RWPE2 (cell line): ENCODE measurements around the gene METTL16.

Experiments used
- ATAC-seq: fragments of 200-7000 bp; cut with Tn5 transposase; 3 replicates; pipeline ENCODE4 v1.9.1; 2021; ENCODE audit warnings: low read depth
- DNase-seq: peaks from one replicate; pipeline ENCODE4 v3.0.0-alpha.2; 2020; ENCODE audit warnings: low spot score
- H3K27ac ChIP-seq: fragments of 450-650 bp; 2 replicates; pipeline ENCODE4 v1.5.1; 2017; ENCODE audit warnings: mild to moderate bottlenecking; ENCODE audit not compliant: poor library complexity, severe bottlenecking
- H3K27me3 ChIP-seq: fragments of 250-450 bp; sonication (Bioruptor Pico); 2 replicates; pipeline ENCODE4 v1.5.1; 2021; ENCODE audit warnings: mild to moderate bottlenecking, moderate library complexity; ENCODE audit not compliant: insufficient read depth, poor library complexity, severe bottlenecking
- H3K36me3 ChIP-seq: fragments of 250-450 bp; sonication (Bioruptor Pico); 2 replicates; pipeline ENCODE4 v1.5.1; 2020; ENCODE audit warnings: low read depth, mild to moderate bottlenecking, moderate library complexity
- H3K4me1 ChIP-seq: fragments of 250-450 bp; sonication (Bioruptor Pico); 2 replicates; pipeline ENCODE4 v1.5.1; 2021; ENCODE audit warnings: mild to moderate bottlenecking, moderate library complexity; ENCODE audit not compliant: insufficient read depth, poor library complexity, severe bottlenecking
- H3K4me3 ChIP-seq: fragments of 250-450 bp; sonication (Bioruptor Pico); 2 replicates; pipeline ENCODE4 v1.5.1; 2021; ENCODE audit warnings: mild to moderate bottlenecking, moderate library complexity; ENCODE audit not compliant: severe bottlenecking
- H3K9me3 ChIP-seq: fragments of 250-450 bp; sonication (Bioruptor Pico); 2 replicates; pipeline ENCODE4 v1.5.1; 2021; ENCODE audit warnings: mild to moderate bottlenecking, moderate library complexity; ENCODE audit not compliant: severe bottlenecking
- TF ChIP-seq, protein P1 (sequence below): fragments of 450-650 bp; IDR thresholded peaks from one replicate; pipeline ENCODE4 v1.5.1; 2017; ENCODE audit warnings: mild to moderate bottlenecking, moderate library complexity; ENCODE audit not compliant: poor library complexity, severe bottlenecking

Gene METTL16

DNA sequence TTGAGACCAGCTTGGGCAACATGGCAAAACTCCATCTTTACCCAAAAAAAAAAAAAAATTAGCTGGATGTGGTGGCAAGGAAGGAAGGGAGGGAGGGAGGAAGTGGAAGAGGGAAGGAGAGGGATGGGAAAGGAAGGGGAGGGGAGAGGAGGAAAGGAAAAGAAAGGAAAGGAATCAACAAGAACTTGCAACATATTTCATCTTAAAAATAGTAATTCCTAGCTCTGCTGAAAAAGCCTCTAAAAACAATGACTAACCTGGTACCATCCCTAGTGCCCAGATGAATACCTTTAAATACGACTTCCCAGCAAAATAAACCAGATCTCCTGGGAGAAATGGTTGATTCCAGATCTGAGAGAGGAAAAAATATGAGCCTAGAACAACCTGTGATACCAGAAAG lies 83.8 kb downstream of the METTL16 start:
- peaks cover 5% of the 10 kb centered on the region; the same call in 1 of the 2 replicates for H3K36me3 ChIP-seq
- no peaks in the 10 kb centered on the region for H3K9me3 ChIP-seq
- TF ChIP-seq, protein P1, sequence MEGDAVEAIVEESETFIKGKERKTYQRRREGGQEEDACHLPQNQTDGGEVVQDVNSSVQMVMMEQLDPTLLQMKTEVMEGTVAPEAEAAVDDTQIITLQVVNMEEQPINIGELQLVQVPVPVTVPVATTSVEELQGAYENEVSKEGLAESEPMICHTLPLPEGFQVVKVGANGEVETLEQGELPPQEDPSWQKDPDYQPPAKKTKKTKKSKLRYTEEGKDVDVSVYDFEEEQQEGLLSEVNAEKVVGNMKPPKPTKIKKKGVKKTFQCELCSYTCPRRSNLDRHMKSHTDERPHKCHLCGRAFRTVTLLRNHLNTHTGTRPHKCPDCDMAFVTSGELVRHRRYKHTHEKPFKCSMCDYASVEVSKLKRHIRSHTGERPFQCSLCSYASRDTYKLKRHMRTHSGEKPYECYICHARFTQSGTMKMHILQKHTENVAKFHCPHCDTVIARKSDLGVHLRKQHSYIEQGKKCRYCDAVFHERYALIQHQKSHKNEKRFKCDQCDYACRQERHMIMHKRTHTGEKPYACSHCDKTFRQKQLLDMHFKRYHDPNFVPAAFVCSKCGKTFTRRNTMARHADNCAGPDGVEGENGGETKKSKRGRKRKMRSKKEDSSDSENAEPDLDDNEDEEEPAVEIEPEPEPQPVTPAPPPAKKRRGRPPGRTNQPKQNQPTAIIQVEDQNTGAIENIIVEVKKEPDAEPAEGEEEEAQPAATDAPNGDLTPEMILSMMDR: no peak
- no peak for DNase-seq
- no peak for ATAC-seq
- H3K27ac ChIP-seq: no peak overlapping the region
- no peak overlapping the region for H3K4me3 ChIP-seq
- H3K27me3 ChIP-seq: no peaks in the 10 kb centered on the region
- peaks cover 8% of the 10 kb centered on the region for H3K4me1 ChIP-seq

DNA sequence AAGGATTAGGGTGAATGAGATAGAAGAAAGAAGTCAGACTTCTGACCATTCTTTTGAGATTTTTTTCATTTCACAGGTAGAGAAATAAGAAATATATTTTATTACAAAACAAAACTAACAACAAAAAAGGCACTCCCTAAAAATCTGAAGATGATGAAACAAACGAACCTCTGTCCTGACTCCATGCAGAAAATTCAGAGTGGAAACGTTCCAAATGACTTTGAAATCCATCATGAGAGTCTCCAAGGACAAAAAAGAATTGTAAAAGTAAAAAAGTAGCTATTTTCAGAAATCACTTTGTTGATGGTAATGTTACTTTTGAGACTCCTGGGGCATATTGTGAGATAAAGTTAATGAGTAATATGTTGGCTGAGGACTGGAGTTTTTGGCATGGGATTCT lies 84.5 kb downstream of the METTL16 start:
- peaks cover 14% of the 10 kb centered on the region for H3K4me1 ChIP-seq
- DNase-seq: no peak
- no peak overlapping the region for H3K4me3 ChIP-seq
- H3K9me3 ChIP-seq: no peaks in the 10 kb centered on the region
- no peaks in the 10 kb centered on the region for H3K27me3 ChIP-seq
- TF ChIP-seq, protein P1: no peak
- ATAC-seq: no peak
- no peaks in the 10 kb centered on the region for H3K36me3 ChIP-seq
- no peak overlapping the region for H3K27ac ChIP-seq

DNA sequence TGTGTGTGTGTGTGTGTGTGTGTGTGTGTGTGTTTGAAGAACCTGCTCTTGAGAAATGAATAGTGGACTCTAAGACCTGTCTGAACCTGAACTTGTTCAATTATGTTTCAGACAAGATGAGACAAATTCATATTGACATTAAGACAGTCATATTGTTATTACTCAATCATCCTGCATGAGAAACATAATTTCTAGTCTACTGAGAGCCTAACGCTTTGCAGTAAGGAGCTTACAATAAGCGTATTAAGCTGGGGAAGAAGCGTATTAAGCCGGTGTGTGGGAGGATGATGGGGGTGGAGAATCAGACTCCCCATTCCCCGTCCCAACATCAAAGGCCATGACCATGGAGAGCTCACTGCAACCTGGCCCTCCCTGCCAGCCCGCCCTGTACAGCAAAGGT lies 88.4 kb downstream of the METTL16 start:
- Histone ChIP-seq H3K27me3 (no peaks in the 10 kb centered on the region), H3K4me1 (peaks cover 14% of the 10 kb centered on the region), H3K4me3 (no peak overlapping the region), H3K27ac (peak overlapping the region; percentile 84), H3K36me3 (peaks cover 20% of the 10 kb centered on the region), H3K9me3 (no peaks in the 10 kb centered on the region)
- DNase-seq (no peak), ATAC-seq (peak; percentile 90)
- TF ChIP-seq, protein P1: no peak

DNA sequence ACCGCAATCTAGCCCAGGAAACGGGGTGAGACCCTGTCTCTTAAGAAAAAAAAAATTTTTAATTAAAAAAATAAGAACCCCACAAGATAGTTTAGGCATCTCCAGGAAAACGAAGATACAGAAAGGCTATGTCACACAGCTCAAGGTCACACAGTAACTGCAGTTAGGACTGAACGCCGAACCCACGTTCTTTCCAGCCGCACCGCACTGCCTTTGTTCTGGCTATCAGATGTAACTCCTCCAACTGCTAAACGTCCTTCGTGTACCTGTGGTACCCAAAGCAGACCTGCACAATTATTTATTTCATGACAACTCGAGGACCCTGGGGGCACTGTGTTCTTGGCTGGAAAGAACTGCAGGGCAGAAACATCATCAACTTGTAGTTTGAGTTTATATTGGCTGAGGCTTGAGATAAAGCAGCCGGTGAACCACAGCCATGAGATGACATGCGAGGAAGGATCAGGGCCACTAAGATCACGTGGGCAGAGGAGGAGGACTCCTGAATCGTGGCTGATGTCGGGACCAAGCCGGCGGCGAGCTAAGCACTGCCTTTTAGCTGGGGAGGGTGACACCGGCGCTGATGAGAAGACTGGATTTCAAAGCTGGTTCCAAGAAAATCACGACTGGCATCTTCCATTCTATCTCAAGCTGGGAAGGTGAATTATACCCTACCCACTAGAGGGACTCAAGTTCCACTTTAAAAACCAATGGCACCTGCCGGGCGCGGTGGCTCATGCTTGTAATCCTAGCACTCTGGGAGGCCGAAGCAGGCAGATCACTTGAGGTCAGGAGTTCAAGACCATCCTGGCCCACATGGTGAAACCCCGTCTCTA lies 90.2 kb downstream of the METTL16 start:
- Histone ChIP-seq H3K36me3 (peaks cover 20% of the 10 kb centered on the region), H3K4me1 (peaks cover 14% of the 10 kb centered on the region), H3K9me3 (no peaks in the 10 kb centered on the region), H3K4me3 (no peak overlapping the region), H3K27ac (no peak overlapping the region), H3K27me3 (no peaks in the 10 kb centered on the region)
- TF ChIP-seq, protein P1: peak; percentile 34
- DNase-seq (no peak), ATAC-seq (no peak)

DNA sequence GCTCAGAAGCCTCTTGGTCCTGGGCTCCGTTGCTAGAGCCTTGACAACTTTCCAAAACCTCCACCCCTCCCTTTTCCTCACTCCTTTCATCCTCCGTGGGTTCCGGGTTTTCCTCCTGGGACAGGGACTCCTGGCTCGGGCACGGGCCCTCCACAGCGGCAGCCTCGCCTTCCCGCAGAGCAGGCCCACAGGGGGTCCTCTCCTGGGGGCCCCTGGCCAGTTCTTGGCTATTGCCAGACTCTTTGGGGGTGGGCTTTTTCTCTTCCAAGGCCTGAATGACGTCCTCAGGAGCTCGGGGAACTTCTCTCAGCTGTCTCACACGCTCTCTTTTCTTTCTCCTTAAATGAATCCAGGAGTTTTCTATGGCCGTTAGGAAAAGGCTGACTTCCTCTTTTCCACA lies 91.5 kb downstream of the METTL16 start:
- Histone ChIP-seq H3K27ac (no peak overlapping the region), H3K27me3 (no peaks in the 10 kb centered on the region), H3K4me1 (peaks cover 14% of the 10 kb centered on the region), H3K36me3 (peaks cover 32% of the 10 kb centered on the region), H3K4me3 (no peak overlapping the region), H3K9me3 (no peaks in the 10 kb centered on the region)
- ATAC-seq (no peak), DNase-seq (no peak)
- TF ChIP-seq, protein P1: no peak
